ENCODE results near the gene PCDHB9.

- no peak for TF ChIP-seq CTCF (IDR thresholded peaks at IDR 0.05)
- TF ChIP-seq POLR2AphosphoS5 (IDR thresholded peaks at IDR 0.05), result no peak
These were observed 31.2 kb upstream of the PCDHB9 start for GRCh38 chr5:141155540-141156374.

Data from breast epithelium (tissue), 3 donors.